Mesenchymal stem cell (in vitro differentiated cells and primary cell): Measurements from ENCODE around the gene PDPN.

Source experiments
- DNase-seq: peaks from one replicate; pipeline ENCODE4 v3.0.0-alpha.2; 2013
- H2AFZ ChIP-seq: one replicate; pipeline ENCODE4 v1.6.1; 2013; ENCODE audit warnings: low read depth, mild to moderate bottlenecking, control low read depth, inconsistent platforms, low read length, moderate library complexity
- H2AK5ac ChIP-seq: 2 replicates; pipeline ENCODE4 v1.6.1; 2013; ENCODE audit warnings: low read length, moderate library complexity, mild to moderate bottlenecking, inconsistent platforms; ENCODE audit not compliant: severe bottlenecking
- H2BK120ac ChIP-seq: one replicate; pipeline ENCODE4 v1.6.1; 2013; ENCODE audit warnings: low read depth, mild to moderate bottlenecking, inconsistent platforms, low read length, moderate library complexity
- H2BK12ac ChIP-seq, 2 experiments: one replicate each; pipeline ENCODE4 v1.6.1; 2013; ENCODE audit warnings: inconsistent platforms in 2 of 2, low read length in 2 of 2, mild to moderate bottlenecking in 2 of 2, moderate library complexity in 2 of 2, control low read depth in 1 of 2
- H2BK15ac ChIP-seq: one replicate; pipeline ENCODE4 v1.6.1; 2013; ENCODE audit warnings: mild to moderate bottlenecking, low read depth, inconsistent platforms; ENCODE audit not compliant: poor library complexity, severe bottlenecking
- H2BK5ac ChIP-seq: 2 replicates; pipeline ENCODE4 v1.6.1; 2013; ENCODE audit warnings: low read depth, mild to moderate bottlenecking, low read length, control low read depth, inconsistent platforms; ENCODE audit not compliant: poor library complexity, severe bottlenecking
- H3K14ac ChIP-seq, 2 experiments: one replicate each; pipeline ENCODE4 v1.6.1; 2013; ENCODE audit warnings: inconsistent platforms in 2 of 2, low read length in 2 of 2, control low read depth in 1 of 2, mild to moderate bottlenecking in 1 of 2, moderate library complexity in 1 of 2
- H3K18ac ChIP-seq, 2 experiments: one replicate each; pipeline ENCODE4 v1.6.1; 2013; ENCODE audit warnings: inconsistent platforms in 2 of 2, low read length in 2 of 2, control low read depth in 1 of 2, low read depth in 1 of 2, mild to moderate bottlenecking in 1 of 2
- H3K23ac ChIP-seq, 2 experiments: one replicate each; pipeline ENCODE4 v1.6.1; 2013; ENCODE audit warnings: inconsistent platforms in 2 of 2, low read length in 2 of 2, mild to moderate bottlenecking in 2 of 2, moderate library complexity in 2 of 2, control low read depth in 1 of 2
- H3K27ac ChIP-seq: 2 replicates; pipeline ENCODE4 v1.5.1; 2013; ENCODE audit warnings: mild to moderate bottlenecking, moderate library complexity, low read length, control low read depth, inconsistent platforms; ENCODE audit not compliant: poor library complexity, severe bottlenecking
- H3K27me3 ChIP-seq, 2 experiments: 2 replicates each; pipeline versions ENCODE4 v1.6.1 to v1.7.0; 2013; ENCODE audit warnings: low read length in 2 of 2, mild to moderate bottlenecking in 2 of 2, moderate library complexity in 2 of 2, control low read depth in 1 of 2, inconsistent platforms in 1 of 2; ENCODE audit not compliant: control insufficient read depth in 1 of 2, insufficient read depth in 1 of 2
- H3K36me3 ChIP-seq, 2 experiments: 2 replicates each; pipeline versions ENCODE4 v1.6.1 to v1.7.0; 2013; ENCODE audit warnings: low read length in 2 of 2, control low read depth in 1 of 2, inconsistent platforms in 1 of 2, low read depth in 1 of 2, mild to moderate bottlenecking in 1 of 2; ENCODE audit not compliant: insufficient read depth in 2 of 2, control insufficient read depth in 1 of 2
- H3K4ac ChIP-seq, 2 experiments: one replicate each; pipeline ENCODE4 v1.6.1; 2013; ENCODE audit warnings: inconsistent platforms in 2 of 2, low read length in 2 of 2, mild to moderate bottlenecking in 2 of 2, moderate library complexity in 2 of 2, control low read depth in 1 of 2, low read depth in 1 of 2
- H3K4me1 ChIP-seq: 2 replicates; pipeline ENCODE4 v1.6.1; 2013; ENCODE audit warnings: low read depth, low read length, control low read depth; ENCODE audit not compliant: control insufficient read depth, insufficient read depth
- H3K4me2 ChIP-seq: 2 replicates; pipeline ENCODE4 v1.6.1; 2013; ENCODE audit warnings: low read length, mild to moderate bottlenecking, inconsistent platforms; ENCODE audit not compliant: poor library complexity, severe bottlenecking
- H3K4me3 ChIP-seq, 2 experiments: 2 replicates each; pipeline versions ENCODE4 v1.5.1 to v1.7.0; 2013; ENCODE audit warnings: low read length in 2 of 2, mild to moderate bottlenecking in 2 of 2, control low read depth in 1 of 2, low read depth in 1 of 2; ENCODE audit not compliant: insufficient read depth in 1 of 2
- H3K79me1 ChIP-seq: replicated peaks from 2 replicates; pipeline ENCODE4 v1.6.1; 2013; ENCODE audit warnings: mild to moderate bottlenecking, control low read depth, low read length, inconsistent platforms; ENCODE audit not compliant: poor library complexity, severe bottlenecking
- H3K9ac ChIP-seq: 2 replicates; pipeline ENCODE4 v1.7.0; 2013; ENCODE audit warnings: mild to moderate bottlenecking, low read length, moderate library complexity
- H3K9me3 ChIP-seq: 2 replicates; pipeline ENCODE4 v1.7.0; 2013; ENCODE audit warnings: mild to moderate bottlenecking, low read length; ENCODE audit not compliant: control insufficient read depth
- H4K8ac ChIP-seq: one replicate; pipeline ENCODE4 v1.6.1; 2013; ENCODE audit warnings: inconsistent platforms, mild to moderate bottlenecking, low read length, moderate library complexity
- H4K91ac ChIP-seq: one replicate; pipeline ENCODE4 v1.6.1; 2013; ENCODE audit warnings: mild to moderate bottlenecking, low read length, inconsistent platforms
- WGBS: methylation state at CpG from one replicate; pipeline ENCODE4 v1.1.7; 2013; ENCODE audit warnings: mixed read lengths; 5-methylcytosine and 5-hydroxymethylcytosine counted together

PDPN gene

DNA sequence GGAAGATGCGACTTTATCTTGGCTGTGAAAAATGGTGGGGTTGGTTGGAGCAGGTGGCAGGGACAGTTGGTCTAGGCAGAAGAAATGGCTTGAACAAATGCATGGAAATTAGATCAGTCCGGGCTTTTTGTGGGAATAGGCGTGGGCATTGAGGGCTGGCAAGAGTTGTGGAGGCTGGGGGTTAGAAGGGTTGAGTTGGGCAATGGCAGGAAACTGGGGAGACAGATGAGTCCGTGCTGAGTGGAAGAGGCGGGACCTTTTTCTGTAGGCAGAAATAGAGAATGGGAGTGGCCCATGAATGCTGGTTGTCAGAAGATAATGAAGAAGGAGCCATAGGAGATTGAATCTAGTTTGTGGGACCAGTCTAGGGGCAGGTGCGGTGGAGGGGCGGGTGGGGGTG, 6.9 kb downstream of the PDPN start:
- no peak overlapping the region for H4K91ac ChIP-seq
- DNase-seq, result no peak
- H2BK120ac ChIP-seq, result no peak overlapping the region
- H3K18ac ChIP-seq, result no peak overlapping the region
- no peaks in the 10 kb centered on the region for H3K9me3 ChIP-seq
- H3K4ac ChIP-seq, result no peak overlapping the region
- no peak overlapping the region for H4K8ac ChIP-seq
- no peak overlapping the region for H2BK5ac ChIP-seq
- no peak overlapping the region for H2AK5ac ChIP-seq
- H3K4me1 ChIP-seq, result no peaks in the 10 kb centered on the region
- peaks cover 0 to under 1% of the 10 kb centered on the region in 2 experiments for H3K27me3 ChIP-seq
- WGBS, result 83% methylated on average over 7 of the region's 7 CpGs
- no peak overlapping the region for H2AFZ ChIP-seq
- no peak overlapping the region for H3K4me3 ChIP-seq
- no peak overlapping the region for H3K14ac ChIP-seq
- no peak overlapping the region for H3K4me2 ChIP-seq
- no peaks in the 10 kb centered on the region for H3K79me1 ChIP-seq
- no peak overlapping the region for H3K9ac ChIP-seq
- no peak overlapping the region for H3K27ac ChIP-seq
- H2BK12ac ChIP-seq, result no peak overlapping the region
- H2BK15ac ChIP-seq, result no peak overlapping the region
- H3K36me3 ChIP-seq, result peaks cover 0 to 12% of the 10 kb centered on the region in 2 experiments
- H3K23ac ChIP-seq, result no peak overlapping the region

DNA sequence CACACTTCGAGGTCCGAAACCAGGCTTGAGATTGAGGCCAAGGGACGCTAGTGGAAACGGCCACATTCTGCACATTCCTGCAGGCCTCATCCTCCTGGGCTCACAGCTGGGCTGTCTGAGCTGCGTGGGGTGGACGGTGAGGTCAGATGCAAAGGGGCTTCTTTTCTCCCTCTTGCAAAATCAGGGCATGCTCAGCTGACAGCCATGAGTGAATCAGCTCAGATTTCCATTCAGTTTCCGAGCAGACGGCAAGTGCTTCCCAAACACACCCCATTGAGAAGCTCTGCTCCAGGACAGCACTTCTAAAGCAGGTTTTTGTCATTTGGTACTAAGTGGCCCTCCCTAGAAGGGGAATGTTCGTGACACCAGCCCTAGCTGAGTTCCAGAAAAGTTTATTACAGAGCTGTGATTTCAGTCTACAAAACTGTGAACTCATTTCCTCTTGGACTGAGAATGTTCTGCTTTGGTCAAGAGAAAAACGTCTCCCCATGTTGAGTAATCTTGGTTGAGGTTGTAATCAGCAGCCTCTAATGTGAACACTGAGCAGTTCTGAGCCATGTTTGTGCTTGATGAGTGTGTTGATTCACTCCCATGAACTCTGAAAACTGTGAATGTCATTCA, 10.0 kb downstream of the PDPN start:
- Histone ChIP-seq H3K27ac (no peak overlapping the region), H3K4ac (no peak overlapping the region), H2AK5ac (no peak overlapping the region), H3K23ac (no peak overlapping the region), H2AFZ (no peak overlapping the region), H3K4me2 (no peak overlapping the region), H4K8ac (no peak overlapping the region), H2BK12ac (no peak overlapping the region), H2BK120ac (no peak overlapping the region), H4K91ac (no peak overlapping the region), H2BK5ac (no peak overlapping the region), H3K18ac (no peak overlapping the region), H3K9me3 (no peaks in the 10 kb centered on the region), H3K27me3 (no peaks in the 10 kb centered on the region), H3K79me1 (no peaks in the 10 kb centered on the region), H3K9ac (peak overlapping the region; percentile 86), H3K4me3 (peak overlapping the region in 1 of 2 experiments; percentile 54), H3K14ac (no peak overlapping the region), H3K4me1 (no peaks in the 10 kb centered on the region), H2BK15ac (no peak overlapping the region), H3K36me3 (peaks cover 0 to 17% of the 10 kb centered on the region in 2 experiments)
- WGBS, result 35% methylated on average over 10 of the region's 10 CpGs
- DNase-seq, result peak; percentile 96

DNA sequence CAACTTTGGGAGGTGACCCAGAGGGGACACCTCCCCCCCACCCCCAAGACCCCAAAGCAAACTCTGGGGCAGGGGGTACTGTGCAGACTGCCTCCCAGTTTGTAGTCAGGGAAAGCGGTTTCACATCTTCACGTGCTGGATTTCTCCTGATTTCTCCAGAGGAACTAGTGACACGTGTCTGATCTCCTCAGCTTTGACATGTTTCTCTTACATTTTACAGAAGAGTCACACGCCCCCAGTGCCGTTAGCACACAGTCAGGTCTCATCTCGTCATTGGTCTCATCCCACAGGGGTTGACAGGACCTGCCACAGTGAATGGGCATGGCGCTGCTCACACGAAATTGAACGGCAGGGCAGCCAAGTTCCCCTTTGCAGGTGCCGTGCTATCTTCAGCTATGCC, 11.8 kb downstream of the PDPN start:
- no peak overlapping the region for H2BK15ac ChIP-seq
- H3K23ac ChIP-seq, result no peak overlapping the region
- no peak overlapping the region for H2BK120ac ChIP-seq
- no peak overlapping the region for H2BK12ac ChIP-seq
- DNase-seq, result no peak
- WGBS, result 87% methylated on average over 10 of the region's 10 CpGs
- H3K27ac ChIP-seq, result no peak overlapping the region
- no peaks in the 10 kb centered on the region for H3K79me1 ChIP-seq
- no peaks in the 10 kb centered on the region for H3K27me3 ChIP-seq
- H2AFZ ChIP-seq, result no peak overlapping the region
- no peak overlapping the region for H3K18ac ChIP-seq
- H2BK5ac ChIP-seq, result no peak overlapping the region
- H3K4me1 ChIP-seq, result no peaks in the 10 kb centered on the region
- no peak overlapping the region for H3K4me2 ChIP-seq
- no peak overlapping the region for H2AK5ac ChIP-seq
- H3K4me3 ChIP-seq, result no peak overlapping the region
- peaks cover 0 to 17% of the 10 kb centered on the region in 2 experiments for H3K36me3 ChIP-seq
- no peak overlapping the region for H3K4ac ChIP-seq
- no peak overlapping the region for H4K8ac ChIP-seq
- H3K9me3 ChIP-seq, result no peaks in the 10 kb centered on the region
- no peak overlapping the region for H3K14ac ChIP-seq
- H4K91ac ChIP-seq, result peak overlapping the region; percentile 50
- H3K9ac ChIP-seq, result no peak overlapping the region

- Histone ChIP-seq H2BK5ac (no peak overlapping the region), H3K14ac (no peak overlapping the region), H2BK15ac (no peak overlapping the region), H3K79me1 (no peaks in the 10 kb centered on the region), H3K4me1 (no peaks in the 10 kb centered on the region), H3K23ac (no peak overlapping the region), H4K91ac (no peak overlapping the region), H3K36me3 (peaks cover 0 to 7% of the 10 kb centered on the region in 2 experiments), H3K4ac (no peak overlapping the region), H2AFZ (no peak overlapping the region), H2BK12ac (no peak overlapping the region), H4K8ac (no peak overlapping the region), H3K9ac (no peak overlapping the region), H3K18ac (no peak overlapping the region), H3K27me3 (no peaks in the 10 kb centered on the region), H3K4me3 (no peak overlapping the region), H2BK120ac (no peak overlapping the region), H3K27ac (no peak overlapping the region), H3K4me2 (no peak overlapping the region), H2AK5ac (no peak overlapping the region), H3K9me3 (no peaks in the 10 kb centered on the region)
- DNase-seq, result peak; percentile 64
- WGBS, result 65% methylated on average over 6 of the region's 7 CpGs
These were observed 13.5 kb downstream of the PDPN start for GRCh38 chr1:13597166-13597565.
